ENCODE results near the gene KCNG2.

Gene KCNG2

DNA sequence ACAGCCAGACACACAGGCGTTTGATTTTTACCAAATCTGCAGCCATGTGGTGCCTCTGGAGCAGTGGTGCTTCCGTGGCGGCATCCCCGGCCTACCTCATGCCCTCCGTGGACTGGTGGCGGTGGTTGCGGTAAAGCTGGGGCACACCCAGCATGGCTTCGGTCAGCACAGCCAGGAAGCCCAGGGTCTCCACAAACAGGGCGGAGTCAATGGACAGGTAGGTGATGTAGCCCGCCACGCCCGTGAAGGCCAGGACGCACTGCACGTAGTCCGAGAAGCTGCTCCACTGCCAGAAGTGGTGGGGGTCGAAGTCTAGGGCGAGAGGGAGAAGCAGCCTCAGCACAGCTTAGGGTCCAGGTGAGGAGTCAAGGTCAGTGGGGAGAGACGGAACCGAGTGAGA, 121.4 kb downstream of the KCNG2 start:
- in situ Hi-C loops (cut with MboI; ENCODE audit: low sequenced_read_pairs): no loop called here

- in situ Hi-C loops (cut with MboI; ENCODE audit: low sequenced_read_pairs): no loop called here
These were observed 124.5 kb downstream of the KCNG2 start for GRCh38 chr18:79921984-79922965.

GRCh38 chr18:79922971-79923411, 125.3 kb downstream of the KCNG2 start:
- in situ Hi-C loops (cut with MboI; ENCODE audit: low sequenced_read_pairs): no loop called here

DNA sequence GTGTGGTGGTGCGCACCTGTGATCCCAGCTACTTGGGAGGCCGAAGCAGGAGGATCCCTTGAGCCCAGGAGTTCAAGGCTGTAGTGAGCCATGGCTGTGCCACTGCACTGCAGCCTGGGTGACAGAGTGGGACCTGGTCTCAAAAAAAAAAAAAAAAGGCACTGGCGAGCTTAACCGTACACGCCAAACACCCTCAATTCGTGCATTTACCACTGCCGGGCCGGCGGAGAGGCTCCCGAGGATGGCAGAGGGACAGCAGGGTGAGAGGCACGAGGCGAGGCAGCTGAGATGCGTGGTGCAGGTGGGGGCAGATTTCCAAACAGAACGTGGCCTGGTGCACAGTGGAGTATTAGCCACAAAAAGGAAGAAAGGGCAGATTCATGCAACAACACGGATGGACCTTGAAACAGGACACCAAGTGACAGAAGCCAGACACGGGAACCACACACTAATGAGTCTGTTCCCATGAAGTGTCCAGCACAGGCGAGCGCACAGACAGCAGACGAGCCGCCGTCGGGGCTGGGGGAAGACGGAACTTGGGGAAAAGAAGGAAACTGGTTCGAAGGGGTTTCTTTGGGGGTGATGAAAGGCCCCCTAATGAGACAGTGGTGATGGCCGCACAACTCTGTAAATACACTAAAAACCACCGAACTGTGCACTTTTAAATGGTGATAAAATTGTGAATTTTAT, 126.3 kb downstream of the KCNG2 start:
- in situ Hi-C loops (cut with MboI; ENCODE audit: low sequenced_read_pairs): no loop called here

- in situ Hi-C loops (cut with MboI; ENCODE audit: low sequenced_read_pairs): no loop called here
These were observed 127.3 kb downstream of the KCNG2 start for GRCh38 chr18:79924814-79925731.

- in situ Hi-C loops (cut with MboI; ENCODE audit: low sequenced_read_pairs): no loop called here
These were observed 128.6 kb downstream of the KCNG2 start for GRCh38 chr18:79926306-79926705.

- in situ Hi-C loops (cut with MboI; ENCODE audit: low sequenced_read_pairs): no loop called here
These were observed 129.2 kb downstream of the KCNG2 start for GRCh38 chr18:79926715-79927606.

DNA sequence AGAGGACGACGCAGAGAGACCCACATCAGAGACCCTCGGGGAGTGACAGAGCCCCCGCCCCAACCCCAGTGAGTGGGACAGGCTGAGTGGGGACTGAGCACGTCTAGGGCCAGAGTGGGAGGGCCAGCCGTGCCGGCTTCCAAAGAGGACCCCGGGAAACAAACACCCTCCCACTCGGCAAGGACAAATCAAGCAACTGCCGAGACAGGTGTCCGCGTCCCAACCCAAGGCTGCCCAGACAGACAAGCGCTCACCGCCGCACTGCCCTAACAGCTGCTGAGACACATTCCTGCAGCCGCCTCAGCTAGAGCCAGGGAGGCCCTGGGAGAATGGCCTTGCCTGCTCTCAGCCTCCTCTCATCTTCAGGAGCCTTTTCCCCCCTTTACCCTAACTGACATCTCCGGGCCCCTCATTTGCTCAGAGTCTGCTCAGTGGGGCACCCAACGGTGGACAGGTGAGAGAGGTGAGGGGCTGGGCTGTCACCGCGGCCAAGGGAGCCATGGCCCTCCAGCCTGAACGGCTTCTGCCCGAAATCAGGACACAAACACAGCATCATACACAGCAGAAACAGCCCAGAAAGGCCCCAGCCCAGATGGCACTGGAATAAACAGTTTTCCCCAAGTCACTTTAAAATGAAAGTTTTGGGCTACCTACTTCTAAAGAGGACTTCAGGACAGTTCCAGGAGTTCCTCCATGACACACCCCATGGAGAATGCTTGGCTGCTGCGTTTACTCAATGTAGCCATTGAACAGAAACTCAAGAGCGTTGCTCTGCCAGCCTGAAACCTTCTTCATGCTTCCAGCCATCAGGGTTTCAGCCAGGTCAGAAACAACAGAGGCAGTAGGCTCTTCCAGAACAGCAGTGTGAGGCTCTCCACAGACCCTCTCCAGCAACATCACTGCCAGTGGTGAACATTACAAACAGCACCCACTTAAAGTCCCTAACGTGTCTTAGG, 130.1 kb downstream of the KCNG2 start:
- in situ Hi-C loops (cut with MboI; ENCODE audit: low sequenced_read_pairs): no loop called here

GRCh38 chr18:79928563-79928960, 130.8 kb downstream of the KCNG2 start:
- in situ Hi-C loops (cut with MboI; ENCODE audit: low sequenced_read_pairs): no loop called here

DNA sequence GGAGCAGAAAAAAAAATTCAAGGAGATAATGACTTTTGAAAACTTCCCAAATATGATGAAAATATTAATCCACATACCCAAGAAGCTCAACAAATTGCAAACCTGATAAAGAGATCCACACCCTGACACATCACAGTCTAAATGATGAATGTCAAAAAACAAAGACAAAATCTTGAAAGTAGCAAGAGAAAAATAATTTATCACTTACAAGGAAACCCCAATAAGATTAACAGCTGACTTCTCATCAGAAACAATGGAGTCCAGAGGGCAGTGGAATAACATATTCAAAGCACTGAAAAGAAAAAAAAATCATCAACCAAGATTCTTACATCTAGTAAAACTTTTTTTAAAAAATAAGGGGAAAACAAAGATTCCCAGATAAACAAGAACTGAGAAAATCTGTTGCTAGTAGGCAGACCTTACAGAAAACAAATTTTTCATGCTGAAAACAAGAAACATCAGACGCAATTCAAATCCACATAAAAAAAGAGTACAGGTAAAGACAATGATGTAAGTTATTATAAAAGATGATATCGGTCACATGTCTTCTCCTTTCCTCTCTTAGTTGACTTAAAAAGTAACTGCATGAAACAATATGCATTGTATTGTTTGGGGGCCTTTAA, 132.4 kb downstream of the KCNG2 start:
- in situ Hi-C loops (cut with MboI; ENCODE audit: low sequenced_read_pairs): no loop called here

DNA sequence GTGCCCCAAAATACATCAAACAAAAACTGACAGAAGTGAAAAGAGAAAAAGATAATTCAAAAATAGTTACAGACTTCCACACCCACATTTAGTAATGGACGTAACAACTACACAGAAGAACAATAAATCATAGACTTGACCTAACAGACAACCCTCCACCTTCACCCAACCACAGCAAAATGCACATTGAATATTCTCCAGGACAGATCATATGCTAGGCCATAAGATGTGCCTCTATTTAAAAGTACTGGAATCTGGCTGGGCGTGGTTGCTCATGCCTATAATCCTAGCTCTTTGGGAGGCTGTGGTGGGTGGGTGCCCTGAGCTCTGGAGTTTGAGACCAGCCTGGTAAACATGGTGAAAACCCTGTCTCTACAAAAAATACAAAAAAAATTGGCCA, 133.7 kb downstream of the KCNG2 start:
- in situ Hi-C loops (cut with MboI; ENCODE audit: low sequenced_read_pairs): no loop called here

DNA sequence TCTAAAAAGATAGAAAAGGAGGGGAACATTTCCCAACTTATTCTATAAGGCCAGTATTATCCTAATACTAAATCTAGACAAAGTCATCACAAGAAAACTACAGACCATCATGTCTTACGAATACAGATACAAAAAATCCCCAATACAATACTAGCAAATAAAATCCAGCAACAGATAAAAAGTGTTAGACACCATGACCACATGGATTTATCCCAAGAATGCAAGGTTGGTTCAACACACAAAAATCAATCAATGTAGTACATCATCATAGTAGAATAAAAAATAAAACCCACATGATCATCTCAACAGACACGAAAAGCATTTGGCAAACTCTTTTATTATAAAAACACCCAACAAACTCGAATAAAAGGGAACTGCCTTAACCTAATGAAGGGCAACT, 135.2 kb downstream of the KCNG2 start:
- in situ Hi-C loops (cut with MboI; ENCODE audit: low sequenced_read_pairs): no loop called here

DNA sequence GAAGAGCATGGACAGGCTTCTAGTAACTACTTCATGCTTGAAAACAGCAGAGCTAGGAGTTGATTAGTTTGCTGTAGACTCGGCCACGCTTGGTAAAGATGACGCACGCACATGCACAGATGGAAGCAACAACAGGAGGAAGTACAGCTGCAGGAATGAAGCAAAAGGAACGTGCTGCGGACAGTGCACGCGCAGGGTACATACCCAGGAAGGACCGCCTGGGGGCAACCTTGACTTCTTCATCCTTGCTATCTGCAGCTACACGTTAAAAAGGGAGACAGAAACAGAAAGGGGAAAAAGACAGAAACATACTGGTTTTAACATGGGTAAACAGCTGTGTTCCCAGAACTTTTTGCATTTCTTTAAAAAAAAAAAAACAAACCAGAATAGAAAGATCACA, 136.0 kb downstream of the KCNG2 start:
- in situ Hi-C loops (cut with MboI; ENCODE audit: low sequenced_read_pairs): no loop called here

- in situ Hi-C loops (cut with MboI; ENCODE audit: low sequenced_read_pairs): no loop called here
These were observed 136.8 kb downstream of the KCNG2 start for GRCh38 chr18:79934311-79935097.

- in situ Hi-C loops (cut with MboI; ENCODE audit: low sequenced_read_pairs): no loop called here
These were observed 137.4 kb downstream of the KCNG2 start for GRCh38 chr18:79935098-79935480.

DNA sequence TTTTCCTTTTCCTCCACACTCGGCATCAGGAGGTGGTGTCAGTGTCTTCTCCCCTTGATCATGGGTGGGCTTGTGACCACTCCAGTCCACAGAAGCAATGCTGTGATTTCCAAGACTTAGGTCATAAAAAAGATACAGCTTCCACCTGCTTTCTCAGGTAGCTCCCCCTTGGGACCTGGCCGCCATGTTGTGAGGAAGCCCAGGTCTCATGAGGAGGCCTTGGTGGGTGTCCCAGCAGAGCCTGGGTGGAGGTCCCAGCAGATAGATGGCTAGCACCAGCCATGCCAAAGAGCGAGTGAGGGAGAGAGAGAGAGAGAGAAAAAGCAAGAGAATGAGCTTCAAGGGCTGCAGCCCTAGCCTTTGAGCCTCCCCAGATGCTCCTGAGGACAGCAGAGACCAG, 137.8 kb downstream of the KCNG2 start:
- in situ Hi-C loops (cut with MboI; ENCODE audit: low sequenced_read_pairs): no loop called here

DNA sequence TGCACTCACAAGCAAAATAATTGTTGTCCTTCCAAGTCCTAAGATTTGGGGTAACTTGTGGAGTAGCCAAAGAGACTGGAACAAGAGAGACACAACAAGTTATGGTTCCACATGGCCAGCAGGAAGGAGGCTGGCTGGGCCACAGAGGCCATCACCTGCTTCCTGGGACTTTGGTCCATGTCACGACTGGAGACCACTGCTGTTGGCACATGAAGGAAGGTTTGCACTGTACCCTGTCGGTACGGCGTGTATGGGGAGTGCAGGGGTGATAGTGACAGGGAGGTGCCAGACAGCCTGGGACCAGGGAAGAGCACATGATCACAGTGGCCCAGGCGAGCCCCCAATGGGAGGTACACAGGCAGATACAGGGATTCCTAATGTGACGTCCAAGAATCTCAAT, 138.2 kb downstream of the KCNG2 start:
- in situ Hi-C loops (cut with MboI; ENCODE audit: low sequenced_read_pairs): no loop called here

- in situ Hi-C loops (cut with MboI; ENCODE audit: low sequenced_read_pairs): no loop called here
These were observed 138.9 kb downstream of the KCNG2 start for GRCh38 chr18:79936641-79937040.

All from HL-60/S4 treated with phorbol 12-myristate 13-acetate at 8.2 ng/mL for 4 days and 3 days (cell line).